Stimulated activated CD8-positive, alpha-beta memory T cell treated with anti-CD3 and anti-CD28 coated beads, Interleukin-7, amount 100 ng/mL, for 1 hour (primary cell): ENCODE results near the gene MMP17.

ENCODE experiments used
- DNase-seq, 2 donors: peaks; one replicate each; pipeline ENCODE4 v3.0.0-alpha.2; 2020; ENCODE audit warnings: low read depth in 2 of 2

MMP17 gene

DNA sequence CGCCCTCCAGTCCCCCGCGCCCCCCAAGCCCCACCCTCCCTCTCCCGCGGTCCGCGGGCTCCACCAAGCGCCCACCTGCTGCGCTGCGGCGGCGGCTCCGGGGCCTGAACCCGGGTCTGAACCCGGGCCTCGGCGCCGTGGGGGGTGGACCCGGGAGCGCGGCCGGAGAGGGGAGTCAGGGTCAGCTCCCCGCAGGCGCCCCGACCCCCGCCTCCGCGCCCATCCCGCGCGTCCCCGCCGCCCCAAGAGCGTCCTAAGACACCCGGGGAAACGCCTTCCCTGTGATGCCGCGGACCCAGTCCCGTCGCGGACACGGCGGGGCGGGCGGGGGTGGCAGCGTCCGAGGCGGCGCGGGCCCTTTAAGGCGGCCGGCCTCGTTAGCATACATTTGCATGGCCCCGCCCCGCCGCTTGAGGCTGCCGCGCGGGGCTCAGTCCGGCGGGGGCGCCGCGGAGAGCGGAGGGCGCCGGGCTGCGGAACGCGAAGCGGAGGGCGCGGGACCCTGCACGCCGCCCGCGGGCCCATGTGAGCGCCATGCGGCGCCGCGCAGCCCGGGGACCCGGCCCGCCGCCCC, at the start of gene MMP17:
MMP17 (plus strand) TSS at position 433 of the 574 bp plus-strand sequence; CDS start at position 535, 102 bp downstream.
- no peak for DNase-seq

DNA sequence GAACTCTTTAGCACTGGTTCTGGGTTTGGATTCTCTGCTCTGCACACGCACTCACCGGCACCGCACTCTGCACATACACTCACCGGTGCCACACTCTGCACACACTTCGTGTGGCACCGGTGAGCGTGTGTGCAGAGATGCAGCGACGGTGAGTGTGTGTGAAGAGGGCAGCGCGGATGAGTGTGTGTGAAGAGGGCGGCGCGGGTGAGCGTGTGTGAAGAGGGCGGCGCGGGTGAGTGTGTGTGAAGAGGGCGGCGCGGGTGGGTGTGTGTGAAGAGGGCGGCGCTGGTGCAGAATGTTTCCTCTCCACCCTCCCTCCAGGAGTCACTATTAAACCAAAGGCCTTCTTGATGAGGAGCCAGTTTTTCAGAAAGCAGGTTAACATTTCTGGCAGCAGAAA, 49.2 kb upstream of the MMP17 start:
- no peak for DNase-seq

DNA sequence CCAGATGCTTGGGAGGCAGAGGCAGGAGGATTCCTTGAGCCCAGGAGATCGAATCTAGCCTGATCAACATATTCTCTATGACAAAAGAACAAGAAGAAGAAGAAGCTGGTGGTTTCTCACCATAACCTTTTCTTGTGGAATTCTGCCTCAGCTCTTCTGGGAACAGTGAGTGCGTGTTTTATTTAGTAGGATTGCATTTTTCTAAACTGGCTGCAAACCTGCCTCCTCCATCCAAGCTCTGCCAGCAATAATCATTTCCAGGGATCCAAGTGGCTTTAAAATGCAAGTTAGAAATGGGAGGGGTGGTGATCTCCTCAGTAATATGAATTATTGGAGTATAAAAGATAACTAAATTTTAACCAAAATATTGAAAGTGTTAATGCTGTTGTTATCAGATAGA, 46.1 kb upstream of the MMP17 start:
- DNase-seq, result no peak

DNA sequence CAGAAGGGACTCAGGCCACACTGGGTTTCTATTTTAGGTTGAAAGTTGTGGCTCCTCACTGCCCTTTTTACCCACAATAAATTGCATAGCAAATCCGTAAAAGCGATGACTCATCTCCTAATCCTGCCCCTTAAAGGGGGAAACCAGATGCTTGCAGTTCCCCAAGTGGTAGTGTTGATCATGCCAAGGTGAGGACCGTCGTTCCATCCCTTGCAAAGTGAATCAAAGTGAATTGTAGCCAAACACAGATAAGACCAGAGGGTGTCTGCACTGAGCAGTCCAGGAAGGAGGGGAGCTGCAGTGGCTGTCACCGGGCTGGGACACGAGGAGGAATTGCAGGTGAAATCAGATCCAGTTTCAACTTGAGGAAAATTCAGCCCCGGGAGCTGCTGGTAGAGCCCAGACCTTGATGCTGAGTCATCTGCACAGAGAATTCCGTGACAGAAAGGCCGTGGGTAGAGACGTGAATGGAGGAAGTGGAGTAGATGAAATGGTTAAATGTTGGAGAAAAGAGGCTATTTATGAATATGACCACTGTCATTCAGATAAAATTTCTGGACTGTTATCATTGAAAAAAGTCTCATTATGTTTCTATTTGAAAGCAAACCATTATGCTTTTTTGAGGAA, 44.2 kb upstream of the MMP17 start:
- no peak for DNase-seq

DNA sequence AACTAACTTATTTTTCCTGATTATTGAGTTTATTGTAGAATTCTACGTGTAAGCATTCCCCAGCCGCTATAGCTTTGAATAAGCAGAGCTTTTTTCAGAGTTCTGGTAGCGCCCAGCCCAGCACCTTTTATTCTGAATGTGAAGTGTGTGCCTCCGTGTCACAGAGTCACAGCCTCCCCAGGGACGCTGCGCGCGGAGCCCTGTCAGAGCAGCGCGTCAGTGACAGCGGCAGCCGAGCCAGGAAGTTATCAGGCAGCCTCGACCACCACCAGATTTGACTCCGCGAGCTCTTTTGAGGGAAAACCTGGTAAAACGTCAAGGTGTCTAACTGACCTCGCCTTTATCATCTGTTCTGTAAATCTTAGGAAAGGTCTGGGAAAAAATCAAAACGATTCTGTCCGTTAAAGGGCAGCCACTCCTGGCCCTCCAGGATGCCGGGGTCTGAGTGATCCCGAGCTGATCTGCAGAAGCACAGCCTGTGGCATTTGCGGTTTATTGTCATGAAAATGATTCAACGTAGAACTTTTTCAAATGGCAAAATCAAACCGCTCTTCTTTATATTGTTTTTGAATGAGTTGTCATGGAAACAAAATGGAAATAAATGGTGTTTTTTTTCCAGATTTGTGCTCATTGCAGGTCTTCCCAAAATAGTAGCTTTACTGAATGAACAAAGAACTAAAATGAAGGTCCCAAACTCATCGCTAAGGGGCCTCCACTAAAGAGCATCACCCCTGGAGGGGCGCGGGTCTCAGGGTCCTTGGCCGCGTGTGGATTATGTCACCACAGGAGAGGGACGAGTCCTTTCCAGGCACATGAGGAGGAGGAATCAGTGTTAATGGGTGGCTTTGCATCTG, 43.1 kb upstream of the MMP17 start:
- no peak for DNase-seq

DNA sequence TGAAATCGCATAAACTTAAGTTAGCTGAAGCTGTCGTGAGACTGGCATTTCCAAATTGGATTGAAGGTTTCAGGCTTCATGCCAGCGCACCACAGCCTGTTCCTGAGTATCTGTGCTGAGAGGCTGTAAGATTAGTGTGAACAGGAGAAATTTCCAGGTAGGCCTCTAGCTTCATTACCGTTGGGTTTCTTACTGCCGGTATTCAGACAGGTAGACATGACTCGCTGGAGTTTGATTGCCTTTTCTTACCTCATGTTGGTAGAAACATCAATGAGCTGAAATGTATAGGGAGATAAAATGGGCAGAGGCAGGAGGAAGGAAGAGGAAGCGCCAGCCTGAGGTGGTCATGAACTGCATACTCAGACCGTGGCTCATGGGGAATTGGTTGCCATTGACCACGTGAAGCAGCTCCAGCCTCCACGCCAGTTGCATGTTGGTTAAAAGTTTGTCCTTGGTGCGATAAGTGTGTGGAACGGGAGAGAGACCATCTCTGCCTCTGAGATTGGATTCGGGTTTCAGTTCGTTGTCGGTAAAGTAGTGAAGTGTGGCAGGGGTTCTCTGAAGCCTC, 42.3 kb upstream of the MMP17 start:
- DNase-seq, result no peak

DNA sequence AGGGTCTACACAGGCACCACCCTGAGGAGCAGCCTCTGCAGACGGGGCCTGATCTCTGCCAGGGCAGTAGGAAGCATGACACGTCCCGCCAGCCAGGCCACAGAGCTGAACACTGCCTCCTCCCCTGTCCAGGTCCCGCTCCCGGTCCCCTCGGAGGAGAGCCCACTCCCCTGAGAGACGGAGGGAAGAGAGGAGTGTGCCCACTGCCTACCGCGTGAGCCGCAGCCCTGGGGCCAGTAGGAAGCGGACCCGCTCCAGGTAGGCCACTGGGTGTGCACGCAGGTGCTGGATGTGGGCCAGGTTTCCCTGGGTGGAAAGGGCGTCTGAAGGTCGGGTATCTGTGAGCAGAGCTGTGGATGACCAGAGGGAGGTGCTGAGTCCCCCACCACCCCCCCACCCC, 41.9 kb upstream of the MMP17 start:
- no peak for DNase-seq

DNA sequence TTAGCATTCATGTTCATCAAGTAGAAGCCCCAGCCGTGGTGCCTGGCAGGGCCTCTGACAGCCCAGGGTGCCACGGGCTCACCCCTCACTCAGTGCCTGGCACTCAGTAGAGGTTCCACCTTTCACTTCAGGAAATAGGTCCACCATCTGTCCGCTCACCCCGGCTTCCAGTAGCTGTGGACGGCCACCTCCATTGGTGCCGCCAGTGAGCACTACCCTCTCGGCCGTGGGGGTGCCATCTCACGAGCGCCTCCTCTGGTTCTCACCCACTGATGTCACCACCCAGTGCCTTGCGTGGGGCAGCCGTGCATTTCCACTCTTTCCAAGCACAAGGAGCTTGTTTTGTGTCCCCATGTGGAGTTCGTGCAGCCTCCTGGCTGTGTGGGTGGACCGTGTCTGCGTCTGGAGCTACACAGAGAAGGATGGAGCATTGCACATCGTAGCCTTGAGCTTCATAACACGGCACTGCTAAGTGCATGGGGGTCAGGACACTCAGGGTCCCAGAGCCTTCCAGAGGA, 41.0 kb upstream of the MMP17 start:
- DNase-seq, result no peak

DNA sequence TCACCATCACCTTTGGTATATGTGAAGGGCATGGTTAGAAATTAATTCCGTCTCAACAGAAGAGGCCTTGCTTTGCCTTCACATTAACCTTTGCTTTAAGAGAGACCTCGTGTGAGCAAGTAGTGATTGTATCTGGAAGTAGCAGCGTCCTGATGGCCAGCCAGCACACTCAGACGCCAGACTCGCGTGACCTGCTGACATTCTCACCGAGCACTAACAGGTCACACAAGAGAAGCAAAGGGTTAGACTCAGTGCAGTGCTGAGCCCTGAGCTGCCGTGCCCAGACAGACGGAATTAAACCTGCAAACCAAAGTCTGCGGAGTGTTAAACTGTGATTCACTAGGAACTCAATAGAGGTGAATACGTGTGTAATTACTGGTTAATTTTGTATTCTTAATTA, 40.1 kb upstream of the MMP17 start:
- DNase-seq, result no peak

DNA sequence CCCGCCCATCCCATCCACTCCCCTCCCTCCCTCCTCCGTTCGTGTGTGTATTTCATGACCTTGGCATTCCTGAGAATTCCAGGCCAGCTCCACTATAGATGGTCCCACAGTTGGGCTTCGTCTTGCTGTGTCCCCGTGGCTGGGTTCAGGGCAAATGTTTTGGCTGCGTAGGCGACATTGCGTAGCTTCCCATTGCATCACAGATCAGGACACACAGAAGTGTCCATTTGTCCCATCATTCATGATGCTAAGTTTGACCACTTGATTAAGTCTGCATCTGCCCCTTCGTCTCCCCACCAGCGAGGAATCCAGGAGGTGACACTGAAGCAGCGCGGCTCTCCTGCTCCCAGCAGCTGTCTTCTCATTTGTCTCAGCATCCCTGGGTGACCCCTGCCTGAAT, 38.6 kb upstream of the MMP17 start:
- DNase-seq, result no peak

DNA sequence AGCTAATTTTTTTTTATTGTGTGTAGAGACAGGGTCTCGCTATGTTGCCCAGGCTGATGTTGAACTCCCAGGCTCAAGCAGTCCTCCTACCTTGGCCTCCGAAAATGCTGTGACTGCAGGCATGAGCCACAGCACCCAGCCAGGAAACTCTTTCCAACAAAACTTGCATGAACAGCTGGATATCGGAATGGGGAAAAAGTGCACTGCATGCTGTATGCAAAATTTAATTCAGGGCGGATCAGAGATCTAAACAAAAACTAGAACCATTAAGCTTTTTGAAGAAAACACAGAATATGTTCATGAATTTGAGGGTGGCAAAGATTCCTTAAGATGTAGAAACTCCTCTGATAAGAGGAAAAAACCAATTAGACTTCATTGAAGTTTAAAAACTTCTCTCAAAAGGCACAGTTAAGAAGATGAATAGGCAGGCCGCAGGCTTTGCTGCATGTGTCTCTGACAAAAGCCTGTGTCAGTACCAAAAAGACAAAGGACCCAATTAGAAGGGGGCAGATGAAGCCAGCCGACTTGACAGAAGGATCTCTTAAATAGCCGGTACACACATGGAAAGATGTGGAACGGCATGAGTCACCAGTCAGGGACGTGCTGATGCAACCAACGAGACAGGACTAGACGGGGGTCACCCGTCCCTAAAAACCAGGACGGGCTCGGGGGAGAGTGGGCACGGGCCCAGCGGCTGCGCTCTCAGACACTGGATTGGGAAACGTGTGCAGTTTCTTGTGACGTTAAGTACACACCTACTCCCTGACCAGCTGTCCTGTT, 34.8 kb upstream of the MMP17 start:
- no peak for DNase-seq

DNA sequence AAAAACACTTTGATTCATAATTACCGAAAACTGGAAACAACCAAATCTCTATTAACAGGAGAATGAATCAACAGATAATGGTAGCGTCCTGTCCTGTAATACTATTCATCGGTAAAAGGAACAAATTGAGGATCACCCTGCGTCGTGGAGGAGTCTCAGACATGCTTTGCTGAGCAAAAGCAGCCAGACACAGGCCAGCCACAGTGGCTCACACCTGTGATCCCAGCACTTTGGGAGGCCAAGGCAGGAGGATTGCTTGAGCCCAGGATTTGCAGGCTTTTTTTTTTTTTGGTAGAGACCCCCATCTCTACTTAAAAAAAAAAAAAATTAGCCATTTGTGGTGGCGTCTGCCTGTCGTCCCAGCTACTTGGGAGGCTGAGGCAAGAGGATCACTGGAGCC, 34.1 kb upstream of the MMP17 start:
- DNase-seq, result no peak

DNA sequence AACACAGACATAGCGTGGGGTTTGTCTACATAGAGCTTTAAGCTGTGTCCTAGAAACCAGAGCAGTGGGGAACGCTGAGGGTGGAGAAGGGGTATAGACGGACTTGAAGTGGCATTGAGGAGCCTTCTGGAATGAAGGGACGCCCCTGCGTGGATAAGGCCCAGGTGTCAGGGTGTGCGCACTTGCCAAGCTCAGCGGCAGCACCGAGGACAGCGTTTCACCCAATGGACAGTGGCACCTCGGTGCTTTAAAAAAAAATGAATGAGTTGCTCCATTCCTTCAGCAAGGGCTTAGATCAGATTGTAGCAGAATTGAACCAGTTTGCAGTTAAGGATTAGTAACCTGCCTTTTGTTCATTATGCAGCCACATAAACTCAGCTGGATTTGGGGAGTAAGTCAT, 33.6 kb upstream of the MMP17 start:
- no peak for DNase-seq

DNA sequence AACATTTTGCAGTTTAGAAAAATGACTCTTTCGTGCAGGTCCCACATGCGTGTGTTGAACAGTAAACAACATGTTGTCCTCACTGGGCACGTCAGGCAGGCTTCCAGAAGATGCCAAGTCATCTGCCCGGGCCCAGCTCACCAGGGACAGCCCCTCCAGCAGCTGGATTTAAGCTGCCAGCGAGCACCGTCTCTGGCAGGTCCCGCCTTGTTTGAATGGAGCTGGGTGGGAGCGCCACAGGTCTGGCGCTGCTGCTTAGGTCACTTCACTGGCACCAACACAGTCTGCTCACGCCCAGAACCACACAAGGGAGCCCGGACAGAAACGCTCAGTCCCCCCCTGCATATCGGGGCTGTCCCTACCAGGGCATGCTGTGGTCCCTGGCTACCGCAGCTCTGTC, 33.1 kb upstream of the MMP17 start:
- DNase-seq, result no peak

DNA sequence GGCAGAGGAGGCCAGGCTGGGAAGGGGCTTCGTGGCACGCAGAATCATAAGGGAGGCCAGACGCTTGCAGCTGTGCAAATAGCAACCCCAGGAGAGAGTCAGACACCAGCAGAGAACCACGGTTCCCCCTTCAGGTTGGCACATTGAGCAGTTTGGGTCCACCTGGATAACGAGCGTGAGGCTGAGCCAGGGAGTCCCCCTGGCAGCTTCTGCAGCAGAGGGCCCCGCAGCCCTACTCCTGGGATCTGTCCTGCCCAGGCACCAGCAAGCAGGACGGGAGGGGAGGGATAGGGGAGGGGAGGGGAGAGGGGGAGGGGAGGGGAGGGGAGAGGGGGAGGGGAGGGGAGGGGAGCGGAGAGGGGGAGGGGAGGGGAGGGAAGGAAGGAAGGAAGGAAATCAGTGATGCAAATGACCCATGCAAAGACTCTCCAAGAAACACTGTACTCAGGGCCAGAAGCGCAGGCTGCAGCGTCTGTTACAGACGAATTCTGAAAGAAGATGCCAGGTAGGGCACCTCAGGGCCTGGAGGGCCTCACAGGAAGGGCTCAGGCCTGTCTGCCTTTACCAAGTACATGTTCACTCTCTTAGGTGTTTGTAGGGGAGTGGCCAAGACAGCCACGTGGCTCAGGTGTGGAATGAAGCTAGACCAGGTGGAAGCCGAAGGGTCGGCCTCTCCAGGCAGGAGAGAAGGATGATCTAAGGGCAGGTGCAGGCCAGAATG, 32.3 kb upstream of the MMP17 start:
- no peak for DNase-seq

DNA sequence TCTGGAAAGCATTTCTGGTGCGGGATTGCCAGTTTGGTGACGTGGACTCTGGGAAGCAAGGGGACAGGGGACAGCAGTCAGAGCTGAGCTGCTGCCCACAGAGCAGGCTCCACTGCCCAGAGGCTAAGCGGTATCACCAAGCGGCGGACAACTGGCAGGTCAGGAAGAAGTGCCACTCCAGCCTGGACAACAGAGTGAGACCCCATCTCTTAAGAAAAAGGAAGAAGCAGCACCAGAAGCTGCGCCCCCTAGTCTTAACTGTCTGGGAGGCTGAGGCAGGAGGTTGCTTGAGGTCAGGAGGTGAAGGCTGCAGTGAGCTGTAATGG, 31.8 kb upstream of the MMP17 start:
- no peak for DNase-seq

DNA sequence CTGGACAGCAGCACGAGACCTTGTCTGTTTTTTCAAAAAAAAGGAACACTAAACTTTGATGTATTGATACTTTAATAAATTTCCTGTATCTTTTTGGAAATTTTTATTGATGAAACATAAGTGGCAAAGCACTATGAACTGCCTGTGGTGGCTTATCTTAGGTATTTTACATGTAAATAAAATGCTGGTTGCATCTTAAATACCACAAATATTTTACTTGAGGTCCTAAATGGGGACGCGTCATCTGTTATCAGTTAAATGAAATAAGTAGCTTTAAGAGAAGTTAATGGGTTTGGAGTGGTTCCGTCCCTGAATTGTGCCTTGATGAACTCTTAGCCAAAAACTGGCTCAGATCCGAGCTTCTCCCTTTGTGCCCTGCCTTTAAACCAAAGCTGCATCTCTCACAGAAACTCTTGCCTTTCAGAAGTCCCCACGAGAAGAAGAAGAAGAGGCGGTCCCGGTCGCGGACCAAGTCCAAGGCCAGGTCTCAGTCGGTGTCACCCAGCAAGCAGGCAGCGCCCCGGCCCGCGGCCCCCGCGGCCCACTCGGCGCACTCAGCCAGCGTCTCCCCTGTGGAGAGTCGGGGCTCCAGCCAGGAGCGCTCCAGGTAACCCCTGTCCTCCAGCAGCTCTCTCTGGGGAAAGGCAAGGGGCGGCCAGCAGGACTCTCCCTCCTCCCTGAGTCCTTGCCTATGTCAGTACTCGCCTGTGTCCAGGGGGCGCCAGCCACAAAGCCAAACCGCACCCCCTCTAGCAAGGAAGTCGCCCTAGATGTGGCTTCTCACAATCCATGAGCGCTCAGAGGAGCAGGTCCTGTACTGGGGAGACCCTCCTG, 31.2 kb upstream of the MMP17 start:
- no peak for DNase-seq

DNA sequence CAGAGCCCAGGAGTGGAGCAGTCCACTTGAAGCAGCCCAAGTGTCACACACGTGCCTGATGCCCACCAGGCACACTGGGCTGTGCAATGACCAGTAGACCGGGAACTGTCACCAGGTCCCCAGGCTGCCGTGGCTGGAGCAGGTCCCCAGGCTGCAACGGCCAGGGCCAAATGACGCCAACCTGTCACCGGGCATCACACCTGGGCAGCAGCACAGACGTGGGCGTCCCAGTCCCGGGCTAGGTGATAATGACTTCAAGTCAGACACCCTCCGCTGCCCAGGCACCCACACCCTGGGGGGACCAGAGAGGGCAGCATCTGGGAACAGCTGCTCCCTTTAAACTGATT, 30.6 kb upstream of the MMP17 start:
- DNase-seq, result no peak

DNA sequence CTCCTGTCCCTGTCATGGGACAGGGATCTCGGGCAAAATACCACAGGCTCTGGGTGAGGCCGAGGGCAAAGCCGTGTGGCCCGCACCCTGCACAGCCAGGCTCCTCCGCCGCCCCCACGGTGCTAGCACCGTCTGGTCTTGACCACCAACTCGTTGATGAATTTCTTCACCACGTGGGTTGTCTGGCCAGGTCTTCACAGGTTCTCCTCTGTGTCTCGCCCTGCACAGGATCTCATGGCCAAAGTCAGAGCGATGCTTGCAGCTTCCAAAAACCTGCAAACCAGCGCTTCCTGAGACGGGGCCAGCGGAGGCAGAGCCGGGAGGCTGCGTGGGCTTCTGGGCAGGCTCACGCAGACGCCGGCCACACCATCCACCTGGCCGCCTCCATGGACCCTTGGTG, 29.0 kb upstream of the MMP17 start:
- no peak for DNase-seq

DNA sequence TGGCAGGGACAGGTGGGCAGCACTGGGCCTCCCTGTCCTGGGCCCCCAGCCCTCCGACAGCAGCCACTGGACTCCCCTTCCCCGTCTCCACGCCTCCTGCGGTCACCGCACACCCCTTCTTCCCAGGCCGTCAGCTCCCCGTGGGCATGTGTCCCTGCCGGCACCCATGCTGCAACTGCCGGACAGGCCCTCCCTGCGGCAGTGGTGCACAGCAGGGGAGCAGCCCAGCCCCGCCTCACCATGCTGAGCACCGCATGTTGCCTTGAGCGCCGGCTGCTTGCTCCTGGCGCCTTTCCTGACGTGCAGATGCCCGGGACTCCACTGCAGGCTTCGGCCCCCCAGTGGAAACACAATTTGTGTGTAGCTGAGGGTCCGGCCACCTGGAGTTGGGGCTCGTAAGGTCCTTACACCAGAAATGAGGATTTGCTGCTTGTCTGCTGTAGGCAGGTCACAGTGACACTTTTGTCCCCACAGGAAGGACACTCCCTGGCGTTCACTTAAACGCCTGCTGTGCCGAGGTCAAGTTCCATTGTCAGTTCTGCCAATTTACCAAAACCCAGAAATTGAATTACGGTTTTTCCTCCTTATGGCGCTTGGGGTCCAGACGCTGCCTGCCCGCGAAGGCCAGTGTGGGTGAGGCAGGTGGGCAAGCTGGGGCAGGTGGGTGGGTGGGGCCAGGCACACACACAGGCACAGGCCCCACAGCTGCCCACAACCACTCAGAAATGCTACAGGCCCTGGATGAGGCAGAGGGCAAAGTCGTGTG, 28.2 kb upstream of the MMP17 start:
- DNase-seq, result no peak
